Endothelial cell of umbilical vein (primary cell): ENCODE data around the gene TMC1.

Source experiments
- EZH2 ChIP-seq: IDR thresholded peaks from 2 replicates; pipeline ENCODE4 v1.6.1; 2012; ENCODE audit warnings: borderline replicate concordance, low read depth, mild to moderate bottlenecking, moderate library complexity, low read length, inconsistent platforms; ENCODE audit not compliant: severe bottlenecking
- FOS ChIP-seq: IDR thresholded peaks from 2 replicates; pipeline ENCODE4 v1.6.1; 2011; ENCODE audit warnings: mild to moderate bottlenecking, low read length, moderate library complexity, borderline replicate concordance; ENCODE audit not compliant: insufficient read depth
- GATA2 ChIP-seq: IDR thresholded peaks from 2 replicates; pipeline ENCODE4 v1.7.0; 2011; ENCODE audit warnings: low read depth, mild to moderate bottlenecking, moderate library complexity, mixed read lengths, low read length; ENCODE audit not compliant: insufficient read length, insufficient read depth
- JUN ChIP-seq: IDR thresholded peaks from 2 replicates; pipeline ENCODE4 v1.6.1; 2011; ENCODE audit warnings: borderline replicate concordance, low read depth; ENCODE audit not compliant: insufficient read length, insufficient read depth
- POLR2A ChIP-seq: IDR thresholded peaks from 2 replicates; pipeline ENCODE4 v1.6.1; 2012; ENCODE audit warnings: low read depth, mild to moderate bottlenecking, control low read depth, low read length
- POLR2AphosphoS5 ChIP-seq: IDR thresholded peaks from 2 replicates; pipeline ENCODE4 v1.6.1; 2012; ENCODE audit warnings: low read depth, mild to moderate bottlenecking, control low read depth, low read length, moderate library complexity; ENCODE audit not compliant: insufficient read depth
- TF ChIP-seq, protein P1 (sequence below), 2 donors: IDR thresholded peaks; 1 replicate in 1 of 2; 2 replicates in 1 of 2; pipeline ENCODE4 v1.5.1; 2011; ENCODE audit warnings: low read length in 2 of 2, mild to moderate bottlenecking in 2 of 2, moderate library complexity in 2 of 2, control low read depth in 1 of 2, inconsistent platforms in 1 of 2, low read depth in 1 of 2; ENCODE audit not compliant: insufficient read depth in 1 of 2; ENCODE audit errors: extremely low read depth in 1 of 2
- TF ChIP-seq, protein P2 (sequence below): IDR thresholded peaks from 2 replicates; pipeline ENCODE4 v1.6.1; 2011; ENCODE audit not compliant: insufficient read depth, insufficient read length

DNA sequence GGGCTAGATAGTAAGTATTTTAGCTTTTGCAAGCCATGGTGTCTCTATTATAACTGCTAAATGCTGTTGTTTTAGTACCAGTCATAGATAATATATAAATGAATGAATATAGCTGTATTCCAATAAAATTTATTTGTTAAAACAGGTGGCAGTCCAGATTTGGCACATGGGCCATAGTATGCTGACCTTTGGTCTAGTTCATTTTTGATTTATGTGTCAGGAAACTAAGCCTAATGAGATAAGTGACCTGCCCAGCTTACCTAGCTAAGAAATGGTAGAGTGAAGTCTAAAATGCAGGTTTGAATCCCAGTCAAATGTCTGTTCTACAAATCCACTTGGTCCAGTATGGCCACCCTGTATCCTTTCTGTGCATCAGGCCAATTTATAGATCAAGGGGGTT lies 292.1 kb downstream of the TMC1 start:
- TF ChIP-seq FOS, result no peak
- TF ChIP-seq, protein P1, sequence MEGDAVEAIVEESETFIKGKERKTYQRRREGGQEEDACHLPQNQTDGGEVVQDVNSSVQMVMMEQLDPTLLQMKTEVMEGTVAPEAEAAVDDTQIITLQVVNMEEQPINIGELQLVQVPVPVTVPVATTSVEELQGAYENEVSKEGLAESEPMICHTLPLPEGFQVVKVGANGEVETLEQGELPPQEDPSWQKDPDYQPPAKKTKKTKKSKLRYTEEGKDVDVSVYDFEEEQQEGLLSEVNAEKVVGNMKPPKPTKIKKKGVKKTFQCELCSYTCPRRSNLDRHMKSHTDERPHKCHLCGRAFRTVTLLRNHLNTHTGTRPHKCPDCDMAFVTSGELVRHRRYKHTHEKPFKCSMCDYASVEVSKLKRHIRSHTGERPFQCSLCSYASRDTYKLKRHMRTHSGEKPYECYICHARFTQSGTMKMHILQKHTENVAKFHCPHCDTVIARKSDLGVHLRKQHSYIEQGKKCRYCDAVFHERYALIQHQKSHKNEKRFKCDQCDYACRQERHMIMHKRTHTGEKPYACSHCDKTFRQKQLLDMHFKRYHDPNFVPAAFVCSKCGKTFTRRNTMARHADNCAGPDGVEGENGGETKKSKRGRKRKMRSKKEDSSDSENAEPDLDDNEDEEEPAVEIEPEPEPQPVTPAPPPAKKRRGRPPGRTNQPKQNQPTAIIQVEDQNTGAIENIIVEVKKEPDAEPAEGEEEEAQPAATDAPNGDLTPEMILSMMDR (IDR thresholded peaks at IDR 0.05; ENCODE audit: extremely low read depth in 1 of 2, insufficient read depth in 1 of 2, low read depth in 1 of 2, low read length in 2 of 2), result no peak
- TF ChIP-seq POLR2AphosphoS5, result no peak
- TF ChIP-seq, protein P2, sequence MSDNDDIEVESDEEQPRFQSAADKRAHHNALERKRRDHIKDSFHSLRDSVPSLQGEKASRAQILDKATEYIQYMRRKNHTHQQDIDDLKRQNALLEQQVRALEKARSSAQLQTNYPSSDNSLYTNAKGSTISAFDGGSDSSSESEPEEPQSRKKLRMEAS, result no peak
- no peak for TF ChIP-seq EZH2
- no peak for TF ChIP-seq POLR2A
- TF ChIP-seq JUN, result no peak
- no peak for TF ChIP-seq GATA2
